HG02759 (cell line): ENCODE results near the gene ANO2.

ENCODE experiments used
- ATAC-seq: cut with Tn5 transposase; IDR thresholded peaks from one replicate; pipeline ENCODE4 v1.9.1; 2021; ENCODE audit warnings: mild to moderate bottlenecking, moderate library complexity; ENCODE audit not compliant: unreplicated experiment

Gene ANO2

GRCh38 chr12:5628501-5628900 lies 316.6 kb downstream of the ANO2 start:
- no peak for ATAC-seq

DNA sequence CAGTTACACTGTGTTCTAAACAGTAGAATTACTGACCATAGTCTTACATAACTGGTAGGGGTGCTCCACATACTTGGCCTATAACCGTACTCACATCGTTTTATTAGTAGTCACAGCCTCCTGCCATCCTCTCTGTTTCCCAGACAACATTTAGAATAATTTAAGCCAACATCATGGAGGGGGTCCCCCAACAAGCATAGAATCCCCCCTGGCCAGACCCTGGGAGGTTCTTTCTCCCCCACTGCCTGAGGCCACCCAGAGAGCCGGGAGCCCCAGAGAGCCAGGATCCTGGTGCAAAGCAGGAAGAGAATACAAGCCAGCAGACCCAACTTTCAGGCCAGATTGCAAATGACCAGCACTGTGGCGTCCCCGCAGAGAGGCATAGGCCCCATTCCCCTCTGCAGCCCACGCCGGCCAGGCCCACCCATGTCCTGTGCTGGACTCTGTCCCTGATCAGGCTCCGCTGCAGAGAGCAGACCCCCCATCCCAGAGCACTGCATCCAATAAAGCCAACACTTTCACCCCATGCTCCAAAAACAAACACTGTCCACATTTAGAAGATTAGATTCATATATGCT lies 317.9 kb downstream of the ANO2 start:
- no peak for ATAC-seq

DNA sequence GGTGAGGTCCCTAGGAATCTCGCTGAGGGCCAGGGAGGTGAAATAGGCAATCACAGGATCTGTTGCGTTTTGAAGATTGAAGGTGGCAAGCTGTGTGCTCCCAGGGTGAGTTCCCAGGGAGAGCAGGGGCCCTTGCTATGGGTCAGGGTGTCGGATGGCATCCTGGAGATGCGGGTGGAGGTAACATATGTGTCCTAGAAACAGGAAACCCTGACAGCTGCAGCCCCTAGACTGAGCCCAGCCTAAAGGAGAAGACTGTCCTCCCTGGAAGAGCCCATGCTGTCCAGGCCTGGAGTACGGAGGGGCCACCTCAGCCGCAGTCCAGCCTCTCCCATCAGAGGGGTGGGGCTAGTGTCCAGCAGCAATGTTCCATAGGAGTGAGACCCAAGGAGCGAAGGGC lies 318.9 kb downstream of the ANO2 start:
- no peak for ATAC-seq

GRCh38 chr12:5624486-5625272 lies 320.4 kb downstream of the ANO2 start:
- ATAC-seq = no peak

- ATAC-seq = no peak
Measured at GRCh38 chr12:5623411-5623810, 321.6 kb downstream of the ANO2 start.

GRCh38 chr12:5622280-5622679 lies 322.8 kb downstream of the ANO2 start:
- ATAC-seq = no peak

- no peak for ATAC-seq
Measured at GRCh38 chr12:5621329-5621728, 323.7 kb downstream of the ANO2 start.

DNA sequence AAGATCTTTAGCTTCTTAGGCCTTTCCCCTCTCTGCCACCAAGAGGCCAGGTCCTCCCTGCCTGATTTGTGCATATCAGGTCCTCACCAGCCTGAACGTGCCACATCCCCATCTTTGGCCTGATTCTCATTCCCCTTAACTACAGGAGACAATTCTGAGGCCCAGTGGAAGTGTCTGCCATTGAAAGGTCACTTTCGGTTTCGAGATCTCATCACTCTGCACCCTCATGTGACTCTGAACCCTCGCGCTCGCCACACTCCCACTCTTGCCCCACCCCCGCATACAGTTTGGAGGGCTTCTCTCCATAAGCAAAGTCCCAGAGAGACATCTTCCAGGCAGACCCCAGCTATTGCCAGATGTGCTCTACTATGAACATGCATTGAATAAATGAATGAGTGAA lies 324.2 kb downstream of the ANO2 start:
- no peak for ATAC-seq

- no peak for ATAC-seq
Measured at GRCh38 chr12:5619628-5620027, 325.4 kb downstream of the ANO2 start.

DNA sequence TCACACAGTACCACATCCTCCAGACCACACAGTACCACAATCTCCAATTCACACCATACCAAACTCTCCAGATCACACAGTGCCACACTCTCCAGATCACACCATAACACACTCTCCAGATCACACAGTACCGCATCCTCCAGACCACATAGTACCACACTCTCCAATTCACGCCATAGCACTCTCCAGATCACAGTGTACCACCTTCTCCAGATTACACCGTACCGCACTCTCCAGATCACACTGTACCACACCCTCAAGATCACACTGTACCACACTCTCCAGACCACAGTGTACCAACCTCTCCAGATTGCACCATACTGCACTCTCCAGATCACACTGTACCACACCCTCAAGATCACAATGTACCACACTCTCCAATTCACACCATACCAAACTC lies 328.2 kb downstream of the ANO2 start:
- ATAC-seq = no peak

DNA sequence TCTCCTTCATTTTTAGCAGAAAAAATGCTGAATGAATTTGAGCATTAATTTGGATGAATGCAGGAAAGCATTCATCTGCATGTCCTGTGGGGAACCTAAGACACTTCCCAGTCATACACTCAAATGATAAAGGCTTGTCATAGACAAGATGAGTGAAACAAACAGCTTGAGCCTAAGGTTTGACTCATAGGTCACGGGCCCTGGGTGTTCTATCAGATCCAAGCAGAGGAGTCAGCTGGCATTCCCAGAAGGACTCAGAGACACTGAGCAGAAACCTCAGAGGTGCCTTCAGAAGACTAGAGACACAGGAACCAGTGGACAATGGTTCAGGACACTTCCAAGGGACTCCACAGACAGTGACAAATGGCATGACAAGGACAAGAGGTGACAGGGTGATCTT lies 329.3 kb downstream of the ANO2 start:
- no peak for ATAC-seq

DNA sequence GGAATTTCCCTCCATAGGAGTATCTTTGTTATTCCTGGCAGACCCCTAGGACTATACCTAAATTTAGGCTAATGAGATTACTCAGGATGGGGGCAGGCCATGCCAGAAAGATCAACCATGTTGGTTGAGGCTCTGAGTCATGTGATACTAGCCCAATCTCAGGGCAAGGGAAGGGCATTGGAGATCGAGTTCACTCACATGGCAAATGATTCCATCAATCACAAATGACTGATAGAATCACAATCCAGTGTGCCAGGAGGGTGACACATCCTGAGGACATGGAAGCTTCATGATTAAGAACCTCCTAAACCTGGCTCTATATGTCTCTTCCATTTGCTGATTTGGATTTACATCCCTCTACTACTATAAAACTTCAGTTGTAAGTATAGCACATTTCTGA lies 330.8 kb downstream of the ANO2 start:
- no peak for ATAC-seq

DNA sequence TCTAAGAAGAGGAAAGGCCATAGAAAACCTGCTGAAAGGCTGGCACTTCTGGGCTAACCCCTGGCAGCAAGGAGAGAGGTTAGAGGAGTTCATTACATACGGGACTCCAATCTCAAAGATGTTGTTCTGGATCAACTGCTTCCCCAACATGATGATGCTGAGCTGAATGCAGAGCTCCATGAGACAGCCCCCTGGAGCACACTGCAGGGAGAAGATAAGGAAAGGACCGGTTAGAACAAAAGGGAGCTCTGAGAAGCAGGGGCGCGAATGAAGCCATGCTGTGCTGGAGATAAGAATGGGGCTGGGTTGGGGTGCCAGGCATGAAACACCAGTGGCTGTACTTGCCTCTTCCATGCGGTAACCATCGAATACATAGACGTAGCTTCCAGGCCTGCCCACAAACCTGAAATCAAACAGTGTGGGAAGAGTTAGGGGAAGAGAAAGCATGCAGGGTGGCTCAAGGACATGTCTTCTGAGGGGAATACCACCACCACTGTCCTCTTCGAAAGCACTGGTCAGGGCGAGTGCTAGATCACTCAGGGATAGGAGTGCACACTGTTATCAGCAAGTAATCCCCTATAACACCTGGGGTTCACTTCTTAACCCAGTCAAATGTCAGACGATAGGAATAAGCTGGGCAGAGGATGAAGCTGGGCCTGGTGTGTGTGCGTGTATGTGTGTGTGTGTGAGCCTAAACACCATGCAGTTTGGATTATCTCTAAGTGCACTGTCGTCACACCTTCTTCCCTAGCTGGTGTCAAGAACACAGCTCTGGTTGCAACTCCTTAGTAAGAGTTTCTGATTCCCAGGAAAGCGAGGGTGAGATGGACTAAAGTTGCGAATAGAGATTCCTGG lies 332.3 kb downstream of the ANO2 start:
- ATAC-seq = no peak

DNA sequence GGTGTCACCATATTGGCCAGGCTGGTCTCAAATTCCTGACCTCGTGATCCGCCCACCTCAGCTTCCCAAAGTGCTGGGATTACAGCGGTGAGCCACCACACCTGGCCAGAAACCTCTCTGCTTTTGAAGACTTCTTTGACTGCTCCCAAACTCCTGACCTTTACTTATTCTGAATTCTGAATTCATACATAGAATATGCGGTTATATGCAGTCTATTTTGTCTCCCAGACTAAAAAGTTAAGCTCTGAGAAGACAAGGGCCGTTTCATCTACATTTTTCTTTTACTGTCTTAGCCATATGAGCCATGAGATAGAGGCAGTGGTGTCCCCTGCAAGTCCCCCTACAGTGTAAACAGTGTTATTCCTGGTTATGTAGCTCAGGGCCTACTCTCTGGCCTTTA lies 333.9 kb downstream of the ANO2 start:
- ATAC-seq = no peak

- no peak for ATAC-seq
Measured at GRCh38 chr12:5599378-5599777, 345.7 kb downstream of the ANO2 start.

- ATAC-seq = no peak
Measured at GRCh38 chr12:5593998-5594397, 351.1 kb downstream of the ANO2 start.

GRCh38 chr12:5593086-5593485 lies 352.0 kb downstream of the ANO2 start:
- no peak for ATAC-seq

DNA sequence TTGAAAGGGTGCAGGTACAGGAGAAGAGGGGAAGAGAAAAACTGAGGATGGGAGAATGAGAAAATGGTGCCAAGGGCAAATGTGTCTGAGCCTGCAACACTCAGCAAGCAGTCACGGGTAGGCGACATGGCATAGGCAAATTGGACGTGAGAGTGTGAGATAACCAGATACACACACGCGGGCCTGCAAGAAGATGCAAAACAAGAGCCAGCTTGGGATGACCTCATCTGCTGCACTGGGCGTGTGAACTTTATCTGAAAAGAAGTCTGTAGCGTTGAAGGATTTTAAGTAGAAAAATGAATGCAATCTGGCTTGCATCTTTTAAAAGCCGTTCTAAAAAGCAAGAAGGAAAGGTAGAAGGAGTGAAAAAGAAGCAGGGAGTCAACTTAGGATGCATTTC lies 352.7 kb downstream of the ANO2 start:
- ATAC-seq = no peak

DNA sequence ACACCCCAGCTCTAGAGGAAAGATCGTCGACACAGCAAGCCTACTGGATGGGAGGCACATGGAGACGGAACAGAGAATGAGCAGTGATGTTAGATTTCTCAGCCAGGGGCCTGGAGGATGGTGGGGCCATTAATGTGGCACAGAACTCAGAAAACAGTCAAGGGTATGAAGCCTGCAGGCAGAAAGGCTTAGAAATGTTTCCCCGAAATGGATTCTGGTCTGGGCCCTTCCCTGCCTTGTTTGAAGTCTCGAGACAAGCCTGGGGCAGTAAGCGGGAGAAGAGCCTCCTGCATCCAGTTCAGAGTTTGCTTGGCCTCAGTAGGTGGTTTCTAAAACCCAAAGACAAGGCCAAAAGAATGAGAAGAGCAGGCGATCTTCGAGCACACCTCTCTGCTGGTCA lies 354.7 kb downstream of the ANO2 start:
- no peak for ATAC-seq

DNA sequence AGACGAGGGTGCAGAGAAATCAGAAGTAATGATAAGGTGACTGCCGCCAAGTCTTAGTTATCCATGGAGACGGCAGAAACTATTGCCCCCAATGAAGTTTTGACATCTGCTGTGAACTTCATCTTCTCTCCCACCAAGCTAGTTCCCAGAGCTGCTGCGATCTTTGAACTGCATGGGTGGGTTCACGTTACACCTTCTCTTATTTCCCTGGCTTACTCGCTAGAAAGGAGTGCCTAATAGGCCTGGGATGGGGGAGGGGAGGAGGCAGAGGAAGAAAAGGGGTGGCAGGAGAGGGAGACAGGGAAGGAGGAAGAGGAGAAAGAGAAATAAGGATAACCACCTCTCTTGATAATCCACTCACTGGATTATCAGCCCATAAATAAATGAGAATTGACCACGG lies 356.0 kb downstream of the ANO2 start:
- no peak for ATAC-seq

GRCh38 chr12:5588591-5588990 lies 356.5 kb downstream of the ANO2 start:
- ATAC-seq = no peak

- ATAC-seq = no peak
Measured at GRCh38 chr12:5588176-5588575, 356.9 kb downstream of the ANO2 start.
